GM12878 (cell line): ENCODE data around the gene NBEA. TPM values are rescaled to one million over a fixed set of nuclear protein-coding genes. Genes with fewer than 3 reads are reported as not detected.

Source experiments
- ATAC-seq: fragments of 200-7000 bp; cut with Tn5 transposase; 3 replicates; pipeline ENCODE4 v1.9.1; 2020; ENCODE audit warnings: mild to moderate bottlenecking, moderate library complexity
- BruUV-seq: library from RNA; stranded (reverse); fragments of 400-500 nt; replicated peaks from 2 replicates; lab custom pipeline; 2021; lab: Mats Ljungman, UMichigan
- CTCF ChIA-PET: fragments of 300-600 bp; sonication (Branson Sonifier 250); formaldehyde crosslinking; extraction: SDS; loops from one replicate; lab custom pipeline; 2021; ENCODE audit warnings: inconsistent platforms; lab: Yijun Ruan, JAX
- POLR2A ChIA-PET: fragments of 350-600 bp; formaldehyde crosslinking; extraction: SDS; loops from one replicate; lab custom pipeline; 2021; ENCODE audit warnings: inconsistent platforms; lab: Charles Lee
- RAD21 ChIA-PET: fragments of 300-600 bp; sonication (Branson Sonifier 250); formaldehyde crosslinking; loops from one replicate; lab custom pipeline; 2023; ENCODE audit warnings: antibody characterized with exemption; ENCODE audit not compliant: unreplicated experiment; lab: Charles Lee
- SMC1A ChIA-PET: fragments of 300-600 bp; sonication (Branson Sonifier 250); formaldehyde crosslinking; loops from one replicate; lab custom pipeline; 2023; ENCODE audit not compliant: unreplicated experiment, uncharacterized antibody; lab: Charles Lee
- DNase-seq: peaks from one replicate; pipeline ENCODE4 v3.0.0-alpha.2; 2011; ENCODE audit warnings: low read depth, low spot score
- FAIRE-seq: peaks from 3 replicates; lab custom pipeline; 2011; peaks lifted over from hg19 to GRCh38; lab: Jason Lieb, UNC
- H2AFZ ChIP-seq: 2 replicates; pipeline ENCODE4 v1.6.0; 2011; ENCODE audit warnings: low read depth, low read length, control low read depth; ENCODE audit not compliant: control insufficient read depth
- H3K27ac ChIP-seq: 2 replicates; pipeline ENCODE4 v1.5.1; 2011; ENCODE audit warnings: control low read depth; ENCODE audit not compliant: control insufficient read depth, insufficient read depth
- H3K27me3 ChIP-seq, 2 experiments: replicated peaks in 1 of 2; 2 replicates each; pipeline versions ENCODE4 v1.6.0 to v1.6.1; 2011; ENCODE audit warnings: low read length in 1 of 2; ENCODE audit not compliant: control insufficient read depth in 2 of 2, insufficient read depth in 2 of 2
- H3K36me3 ChIP-seq, 2 experiments: 2 replicates each; pipeline ENCODE4 v1.5.1; 2011; ENCODE audit warnings: low read length in 1 of 2; ENCODE audit not compliant: control insufficient read depth in 2 of 2, insufficient read depth in 2 of 2
- H3K4me1 ChIP-seq: 2 replicates; pipeline ENCODE4 v1.6.1; 2011; ENCODE audit warnings: mild to moderate bottlenecking, low read length, moderate library complexity, mixed read lengths; ENCODE audit not compliant: control insufficient read depth, insufficient read depth
- H3K4me2 ChIP-seq: 2 replicates; pipeline ENCODE4 v1.6.0; 2011; ENCODE audit warnings: control low read depth; ENCODE audit not compliant: control insufficient read depth, insufficient read depth
- H3K4me3 ChIP-seq: fragments of 200-600 bp; sonication (generic); 2 replicates; pipeline ENCODE4 v1.5.1; 2016
- H3K79me2 ChIP-seq: 2 replicates; pipeline ENCODE4 v1.6.0; 2011; ENCODE audit warnings: low read length; ENCODE audit not compliant: control insufficient read depth, insufficient read depth
- H3K9ac ChIP-seq: 2 replicates; pipeline ENCODE4 v1.8.0; 2011; ENCODE audit warnings: low read length, control low read depth, mixed read lengths; ENCODE audit not compliant: control insufficient read depth, insufficient read depth
- H3K9me3 ChIP-seq: replicated peaks from 3 replicates; pipeline ENCODE4 v1.5.1; 2011; ENCODE audit warnings: mild to moderate bottlenecking, low read length; ENCODE audit not compliant: control insufficient read depth, insufficient read depth
- H4K20me1 ChIP-seq: 2 replicates; pipeline ENCODE4 v1.6.0; 2011; ENCODE audit not compliant: control insufficient read depth, insufficient read depth
- ATF2 ChIP-seq: IDR thresholded peaks from 2 replicates; pipeline ENCODE4 v1.6.1; 2012; ENCODE audit warnings: low read length, inconsistent platforms
- CREB1 ChIP-seq: IDR thresholded peaks from 2 replicates; pipeline ENCODE4 v1.6.1; 2012; ENCODE audit warnings: low read depth, mild to moderate bottlenecking, inconsistent platforms
- FOXK2 ChIP-seq: fragments of 450-650 bp; IDR thresholded peaks from 2 replicates; pipeline ENCODE4 v1.6.1; 2017; ENCODE audit warnings: mild to moderate bottlenecking, moderate library complexity
- HDGF ChIP-seq: fragments of 450-650 bp; IDR thresholded peaks from 2 replicates; pipeline ENCODE4 v1.6.1; 2016; ENCODE audit warnings: antibody characterized with exemption
- MYB ChIP-seq: fragments of 150-350 bp; IDR thresholded peaks from 2 replicates; pipeline ENCODE4 v1.6.1; 2014; ENCODE audit warnings: mild to moderate bottlenecking, low read depth, low read length, borderline replicate concordance
- PBX3 ChIP-seq: IDR thresholded peaks from 2 replicates; pipeline ENCODE4 v1.6.1; 2011; ENCODE audit warnings: mild to moderate bottlenecking, low read depth, low read length, moderate library complexity; ENCODE audit not compliant: insufficient replicate concordance
- POLR2A ChIP-seq: IDR thresholded peaks from 2 replicates; pipeline ENCODE4 v1.6.1; 2011; ENCODE audit warnings: low read depth, mild to moderate bottlenecking, low read length
- SMAD5 ChIP-seq: IDR thresholded peaks from 2 replicates; pipeline ENCODE4 v1.6.1; 2016; ENCODE audit warnings: antibody characterized with exemption, low read depth
- SUZ12 ChIP-seq: fragments of 200-600 bp; sonication (generic); IDR thresholded peaks from one replicate; pipeline ENCODE4 v1.6.1; 2018; ENCODE audit warnings: antibody characterized with exemption, mild to moderate bottlenecking; ENCODE audit not compliant: unreplicated experiment
- ZBTB4 ChIP-seq: fragments of 450-650 bp; formaldehyde crosslinking; IDR thresholded peaks from 2 replicates; pipeline ENCODE4 v1.4.0; 2022; ENCODE audit warnings: mild to moderate bottlenecking, moderate library complexity
- in situ Hi-C: fragments of 300-500 bp; cut with MboI; formaldehyde crosslinking; loops from 9 replicates; pipeline ENCODE4 v1.14.3; 2018; ENCODE audit warnings: mixed read lengths
- intact Hi-C: fragments of 100-400 bp; cut with micrococcal nuclease; formaldehyde crosslinking; loops from one replicate; pipeline ENCODE4 v1.14.2; 2022; ENCODE audit not compliant: unreplicated experiment
- polyA plus RNA-seq, 11 experiments: library from polyadenylated mRNA; depleted of rRNA in 4 of 11; unstranded in 6 of 11; stranded (reverse) in 5 of 11; fragments of >200 nt; fragmentation: Nextera tagmentation in 4 of 11; fragmentation: Illumina TruSeq in 1 of 11; extraction: Ambion mirVana in 4 of 11; extraction: Trizol in 1 of 11; gene quantifications; 1 replicate in 1 of 11; 2 replicates in 10 of 11; pipeline versions ENCODE4 v1.2.1 to v1.2.3, GENCODE V29; 2011 to 2016; ENCODE audit warnings: inconsistent platforms in 2 of 11, missing spikeins in 2 of 11, low read depth in 1 of 11
- total RNA-seq, 4 experiments: library from RNA; depleted of rRNA in 3 of 4; stranded (reverse); fragments of >200 nt in 3 of 4; fragmentation: Illumina TruSeq in 1 of 4; extraction: Trizol in 1 of 4; gene quantifications; 2 replicates each; pipeline versions ENCODE4 v1.2.1 to v1.2.3, GENCODE V29; 2013 to 2021

Gene NBEA
- total and polyA plus RNA-seq, 10 of the 15 experiments (the other 5 are each of a cell fraction or from before 2014, with no cell fraction given): 0.23 to 3.6 (median 0.55) TPM

- Histone ChIP-seq H3K36me3 (no peaks in the 10 kb centered on the region), H2AFZ (no peak overlapping the region), H3K4me2 (no peak overlapping the region), H3K79me2 (no peaks in the 10 kb centered on the region), H3K9me3 (no peaks in the 10 kb centered on the region), H4K20me1 (no peaks in the 10 kb centered on the region), H3K9ac (no peak overlapping the region)
- in situ Hi-C loops: no loop called here
- BruUV-seq: no TSS peak
- SMC1A ChIA-PET: interaction anchor here (0.9 kb wide), 1 partner anchor 1340 kb away, joined by 3 read pairs; no protein-coding TSS in a partner anchor
- RAD21 ChIA-PET: no interaction called here
- POLR2A ChIA-PET: no interaction called here
- TF ChIP-seq POLR2A: no peak
- no peak for TF ChIP-seq ATF2
- no peak for TF ChIP-seq ZBTB4 (CRISPR knock-in tag)
- TF ChIP-seq HDGF: no peak
- TF ChIP-seq MYB: no peak
- no peak for TF ChIP-seq SUZ12
- no peak for TF ChIP-seq PBX3
- no peak for TF ChIP-seq CREB1
- TF ChIP-seq FOXK2: no peak
- TF ChIP-seq SMAD5: no peak
- TF ChIP-seq, all 136 proteins: peak for 0
- CTCF ChIA-PET: interaction anchor here (3.0 kb wide), 1 partner anchor 24 kb away, joined by 7 read pairs; no protein-coding TSS in a partner anchor
- no peak for FAIRE-seq
- no peak for DNase-seq
- H3K4me1 ChIP-seq: no peaks in the 10 kb centered on the region
- H3K27me3 ChIP-seq: no peaks in the 10 kb centered on the region
- no peak for ATAC-seq
- intact Hi-C loops: no loop called here
- no peak overlapping the region for H3K27ac ChIP-seq
- H3K4me3 ChIP-seq: no peak overlapping the region
Measured at GRCh38 chr13:35140831-35141230, 198.8 kb downstream of the NBEA start.
